ENCODE measurements around the gene PAFAH2.

PAFAH2 gene

DNA sequence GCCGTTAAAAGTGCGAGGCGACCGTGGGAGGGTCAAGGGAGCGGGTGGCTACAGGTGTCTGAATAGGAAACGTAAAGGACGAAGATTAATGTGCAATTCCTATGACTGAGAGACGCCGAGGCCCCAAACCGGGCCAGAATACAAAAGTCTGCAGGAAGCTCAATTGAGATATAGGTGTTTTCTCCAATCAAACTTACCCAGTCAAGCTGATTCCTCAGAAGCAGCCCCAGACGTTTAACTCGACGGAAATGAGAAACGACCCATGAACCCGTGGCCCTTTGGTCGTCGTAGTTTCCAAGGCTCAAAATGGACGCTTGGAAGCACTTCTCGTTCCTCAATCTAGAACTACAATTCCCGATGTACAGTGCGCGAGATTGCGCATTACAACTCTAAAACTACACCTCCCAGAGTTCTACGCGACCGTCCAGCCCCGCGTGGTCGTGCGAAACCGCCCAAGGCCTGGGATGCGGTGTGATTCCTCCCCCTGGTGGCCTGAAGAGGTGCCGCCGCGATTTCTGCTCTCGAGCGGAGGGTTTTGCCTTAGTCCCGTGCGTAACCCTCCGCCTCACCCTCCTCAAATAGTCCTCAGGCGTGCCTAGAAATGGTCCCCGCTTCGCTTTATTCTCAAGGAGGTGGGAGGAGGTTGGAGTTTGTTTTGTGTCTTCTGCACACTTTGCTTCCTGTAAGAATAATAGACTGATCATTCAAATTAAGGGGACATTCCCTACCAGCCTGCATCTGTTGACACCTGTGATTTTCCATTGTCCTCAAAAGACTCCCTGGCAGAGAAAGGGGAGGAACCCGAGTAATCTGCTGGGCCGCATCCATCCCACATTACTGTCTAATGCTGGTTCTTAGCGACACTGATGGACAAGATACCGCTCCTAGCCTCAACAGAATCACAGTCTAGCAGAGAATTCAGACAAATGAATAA is at the start of gene PAFAH2:
TSS of gene PAFAH2 (minus strand) at position 236 of the 934 bp plus-strand sequence. CDS start 7,247 bp downstream, outside the sequence.
- peak within 1 kb of the TSS; percentile 79 for H3K27ac ChIP-seq
- TF ChIP-seq CTCF (conservative IDR thresholded peaks at IDR 0.05) (peak; percentile 89), ZFX (IDR thresholded peaks at IDR 0.05) (no peak)

GRCh38 chr1:26047278-26047874 is 49.5 kb upstream of the PAFAH2 start:
- H3K27ac ChIP-seq, result no peak overlapping the region
- TF ChIP-seq ZFX (IDR thresholded peaks at IDR 0.05) (no peak), CTCF (conservative IDR thresholded peaks at IDR 0.05) (no peak)

DNA sequence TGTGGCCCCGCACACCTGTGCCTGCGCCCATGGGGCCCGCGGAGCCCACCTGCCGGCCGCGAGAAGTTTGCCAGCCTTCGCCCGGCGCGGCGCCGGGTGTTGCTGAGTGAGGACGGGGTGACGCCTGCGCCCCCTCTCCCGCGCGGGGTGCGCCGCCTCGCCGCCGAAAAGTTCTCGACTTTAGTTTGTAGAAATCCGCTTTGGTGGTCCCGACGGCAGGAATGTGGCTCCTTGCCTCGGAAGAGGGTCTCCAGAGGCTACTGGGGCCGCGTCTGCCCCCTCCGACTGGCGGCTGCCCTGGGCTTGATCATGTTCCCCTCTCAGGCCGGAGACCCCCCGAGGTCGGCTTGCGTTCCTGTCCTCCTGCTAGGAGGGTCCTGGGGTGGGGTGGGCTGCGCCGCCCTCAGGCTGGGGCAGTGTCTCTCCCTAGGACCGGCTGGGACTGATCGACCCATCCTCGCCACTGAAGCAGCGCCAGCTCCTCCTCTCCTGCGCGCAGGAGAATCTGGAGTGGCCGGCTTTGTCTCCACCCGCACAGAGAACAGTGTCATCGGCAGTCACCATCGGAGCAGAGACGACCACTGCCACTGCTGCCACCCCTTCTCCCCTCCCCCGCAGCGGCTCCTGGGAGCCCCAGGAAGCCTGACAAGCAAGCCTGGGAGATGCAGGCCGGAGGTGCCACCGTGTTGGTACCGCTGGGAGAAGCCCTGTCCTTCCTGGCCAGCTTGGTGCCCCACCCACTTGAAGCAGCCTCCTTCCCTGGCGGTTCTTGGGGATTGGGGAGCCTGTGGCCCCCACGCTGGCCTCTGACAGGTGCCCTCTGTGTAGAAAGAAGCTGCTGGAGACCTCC is 48.6 kb upstream of the PAFAH2 start:
- TF ChIP-seq ZFX (IDR thresholded peaks at IDR 0.05), result no peak
- TF ChIP-seq CTCF (conservative IDR thresholded peaks at IDR 0.05), result no peak
- no peak overlapping the region for H3K27ac ChIP-seq

DNA sequence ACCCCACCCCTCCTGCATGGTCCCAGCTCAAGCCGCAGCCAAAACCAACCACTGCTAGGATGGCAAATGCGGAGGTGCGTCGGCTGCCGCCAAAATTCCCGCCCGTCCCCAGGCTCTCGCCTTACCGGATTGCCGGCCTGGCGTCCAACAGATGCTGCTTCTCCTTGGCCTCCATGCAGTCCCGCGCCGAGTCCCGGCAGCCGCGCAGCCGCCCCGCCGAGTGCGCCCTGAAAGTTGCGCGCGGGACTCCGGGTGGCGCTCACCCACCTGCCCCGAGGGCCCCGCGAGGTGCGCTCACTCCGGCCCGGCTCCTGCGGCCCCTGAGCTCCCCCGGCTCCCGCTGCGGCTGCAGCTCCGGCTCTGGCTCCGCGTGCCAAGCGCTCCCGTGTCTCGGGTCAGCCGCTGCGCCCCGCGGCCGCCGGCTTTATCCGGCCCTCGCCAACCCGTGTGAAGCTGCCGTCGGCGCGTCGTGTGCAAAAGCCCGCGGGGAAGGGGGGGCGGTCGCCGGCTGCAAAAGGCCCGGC is 47.9 kb upstream of the PAFAH2 start, which contains the start of gene SLC30A2:
TSS of gene SLC30A2 (minus strand) at position 397 of the 524 bp plus-strand sequence. CDS start at position 175, 222 bp downstream.
- no peak for TF ChIP-seq CTCF (conservative IDR thresholded peaks at IDR 0.05)
- TF ChIP-seq ZFX (IDR thresholded peaks at IDR 0.05), result no peak
- no peak within 1 kb of the TSS for H3K27ac ChIP-seq

DNA sequence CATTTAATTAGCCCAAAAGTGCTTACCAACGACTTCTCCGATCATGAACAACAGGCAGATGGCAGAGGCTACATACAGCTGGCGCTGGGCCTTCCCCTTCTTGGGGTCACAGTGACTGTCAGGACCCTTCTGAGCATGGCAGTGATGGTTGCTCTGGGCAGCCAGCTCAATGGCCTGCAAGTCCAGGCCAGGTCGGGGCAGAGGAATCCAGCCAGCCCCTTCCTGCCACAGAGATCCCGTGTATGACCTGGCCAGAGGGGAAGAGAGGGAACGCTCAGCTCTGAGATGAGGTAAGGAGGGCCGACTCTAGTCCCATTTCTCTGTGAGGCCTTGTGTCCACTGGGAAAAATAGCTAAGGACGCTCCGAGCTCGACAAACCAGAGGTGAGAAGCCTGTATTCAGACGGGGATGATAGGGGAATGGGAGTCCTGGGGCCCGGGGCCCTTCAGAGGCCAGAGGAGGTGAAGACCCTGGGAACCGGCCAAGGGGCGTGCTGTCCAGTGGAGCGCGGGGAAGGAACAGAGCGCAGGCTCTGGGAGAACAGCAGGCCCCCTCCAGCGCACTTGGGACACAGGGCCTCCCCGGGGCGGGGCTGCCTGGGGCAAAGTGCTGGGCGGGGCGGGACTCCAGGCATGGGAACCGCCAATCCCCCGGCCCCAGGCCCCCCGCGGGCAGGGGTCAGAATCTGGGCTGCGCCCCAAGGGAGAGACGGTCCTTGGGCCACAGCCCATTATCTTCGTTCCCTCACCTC is 47.3 kb upstream of the PAFAH2 start:
- H3K27ac ChIP-seq, result no peak overlapping the region
- TF ChIP-seq ZFX (IDR thresholded peaks at IDR 0.05) (no peak), CTCF (conservative IDR thresholded peaks at IDR 0.05) (no peak)

GRCh38 chr1:26044414-26044813 is 46.6 kb upstream of the PAFAH2 start:
- no peak for TF ChIP-seq CTCF (conservative IDR thresholded peaks at IDR 0.05)
- no peak for TF ChIP-seq ZFX (IDR thresholded peaks at IDR 0.05)
- H3K27ac ChIP-seq, result no peak overlapping the region

Data from C4-2B (cell line).